ENCODE measurements around the gene ARL2BP. TPM values are rescaled to one million over a fixed set of nuclear protein-coding genes. Genes with fewer than 3 reads are reported as not detected.

The ARL2BP gene
- total RNA-seq, 1 donor from 2014 or later: 41.5 TPM

DNA sequence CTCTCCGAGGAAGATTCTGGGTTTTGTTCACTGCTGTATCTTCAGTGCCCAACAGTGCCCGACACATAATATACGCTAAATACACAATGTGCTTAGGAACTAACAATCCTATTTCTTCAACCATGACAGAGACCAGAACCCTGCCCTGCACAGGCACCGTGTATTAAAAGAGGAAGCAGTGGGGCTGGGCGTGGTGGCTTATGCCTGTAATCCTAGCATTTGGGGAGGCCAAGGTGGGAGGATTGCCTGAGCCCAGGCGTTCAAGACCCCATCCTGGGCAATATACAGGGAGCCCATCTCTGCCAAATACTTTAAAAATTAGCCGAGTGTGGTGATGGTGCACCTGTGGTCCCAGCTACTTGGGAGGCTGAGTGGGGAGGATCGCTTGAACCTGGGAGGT lies 19.3 kb downstream of the ARL2BP start:
- Histone ChIP-seq H3K79me2 (ENCODE audit: low read depth) (no peaks in the 10 kb centered on the region), H3K36me3 (no peaks in the 10 kb centered on the region), H3F3A (ENCODE audit: low read depth) (peaks cover 20% of the 10 kb centered on the region), H3K9me3 (ENCODE audit: low read depth) (no peaks in the 10 kb centered on the region), H4K20me1 (ENCODE audit: low read depth) (no peaks in the 10 kb centered on the region), H3K9ac (no peak overlapping the region), H3K27ac (no peak overlapping the region), H3K27me3 (no peaks in the 10 kb centered on the region), H2AFZ (replicated peaks) (no peak overlapping the region), H3K4me3 (no peak overlapping the region), H3K4me2 (no peak overlapping the region), H3K4me1 (peaks cover 26% of the 10 kb centered on the region)
- DNase-seq (ENCODE audit: low spot score): no peak
- H3K4me3 Mint-ChIP-seq: no peak overlapping the region
- H3K4me1 Mint-ChIP-seq: peaks cover 39% of the 10 kb centered on the region
- TF ChIP-seq EZH2 (IDR thresholded peaks at IDR 0.05) (no peak), EZH2phosphoT487 (IDR thresholded peaks at IDR 0.05) (no peak), CTCF (IDR thresholded peaks at IDR 0.05) (no peak)
- H3K36me3 Mint-ChIP-seq: no peaks in the 10 kb centered on the region
- H3K9me3 Mint-ChIP-seq: no peaks in the 10 kb centered on the region
- H3K27me3 Mint-ChIP-seq (ENCODE audit: insufficient read depth, low read depth): peaks cover 6% of the 10 kb centered on the region
- H3K27ac Mint-ChIP-seq: no peak overlapping the region

DNA sequence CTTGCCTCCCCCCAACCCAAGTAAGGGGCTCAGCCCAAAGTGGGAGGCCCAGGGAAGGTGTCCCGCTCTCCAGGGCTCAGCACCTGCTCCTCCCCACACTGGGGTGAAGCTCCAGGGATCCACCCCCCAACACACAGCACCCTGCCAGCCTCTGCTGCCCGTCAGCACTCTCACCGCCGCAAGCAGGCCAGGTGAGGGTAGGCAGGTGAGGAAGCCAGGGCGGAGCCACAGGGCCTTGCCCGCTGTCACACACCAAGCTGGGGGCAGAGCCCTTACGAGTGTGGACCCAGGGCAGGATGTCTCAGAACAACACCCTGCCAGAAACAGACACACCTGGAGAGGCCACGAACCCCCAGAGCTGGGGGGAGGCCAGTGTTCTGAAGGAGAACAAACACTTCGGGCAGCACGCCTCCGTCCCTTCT lies 19.9 kb downstream of the ARL2BP start:
- no peak for DNase-seq (ENCODE audit: low spot score)
- H3K9me3 ChIP-seq (ENCODE audit: low read depth): no peaks in the 10 kb centered on the region
- TF ChIP-seq EZH2 (IDR thresholded peaks at IDR 0.05) (no peak), EZH2phosphoT487 (IDR thresholded peaks at IDR 0.05) (no peak), CTCF (IDR thresholded peaks at IDR 0.05) (no peak)
- H3K36me3 ChIP-seq: no peaks in the 10 kb centered on the region
- H3K9ac ChIP-seq: no peak overlapping the region
- no peak overlapping the region for H3K4me3 Mint-ChIP-seq
- H3K27me3 Mint-ChIP-seq (ENCODE audit: insufficient read depth, low read depth): peaks cover 5% of the 10 kb centered on the region
- H3K4me1 Mint-ChIP-seq: peaks cover 34% of the 10 kb centered on the region
- no peaks in the 10 kb centered on the region for H3K9me3 Mint-ChIP-seq
- peaks cover 14% of the 10 kb centered on the region for H3F3A ChIP-seq (ENCODE audit: low read depth)
- no peak overlapping the region for H3K4me3 ChIP-seq
- no peak overlapping the region for H3K4me2 ChIP-seq
- H3K27ac ChIP-seq: no peak overlapping the region
- H3K4me1 ChIP-seq: peaks cover 26% of the 10 kb centered on the region
- H3K36me3 Mint-ChIP-seq: no peaks in the 10 kb centered on the region
- H3K27ac Mint-ChIP-seq: no peak overlapping the region
- H2AFZ ChIP-seq (replicated peaks): no peak overlapping the region
- no peaks in the 10 kb centered on the region for H3K79me2 ChIP-seq (ENCODE audit: low read depth)
- no peaks in the 10 kb centered on the region for H3K27me3 ChIP-seq
- no peaks in the 10 kb centered on the region for H4K20me1 ChIP-seq (ENCODE audit: low read depth)

- H3K79me2 ChIP-seq (ENCODE audit: low read depth): no peaks in the 10 kb centered on the region
- TF ChIP-seq EZH2phosphoT487 (IDR thresholded peaks at IDR 0.05) (no peak), EZH2 (IDR thresholded peaks at IDR 0.05) (no peak), CTCF (IDR thresholded peaks at IDR 0.05) (no peak)
- no peak overlapping the region for H3K27ac ChIP-seq
- no peaks in the 10 kb centered on the region for H3K9me3 ChIP-seq (ENCODE audit: low read depth)
- no peaks in the 10 kb centered on the region for H3K36me3 ChIP-seq
- no peak overlapping the region for H3K4me3 ChIP-seq
- peak; percentile 34 for DNase-seq (ENCODE audit: low spot score)
- H3K4me1 ChIP-seq: peaks cover 28% of the 10 kb centered on the region
- H3K4me2 ChIP-seq: no peak overlapping the region
- no peak overlapping the region for H3K9ac ChIP-seq
- Mint-ChIP-seq H3K27me3 (ENCODE audit: insufficient read depth, low read depth) (peaks cover 3% of the 10 kb centered on the region), H3K4me1 (peaks cover 29% of the 10 kb centered on the region), H3K4me3 (no peak overlapping the region), H3K36me3 (no peaks in the 10 kb centered on the region), H3K27ac (no peak overlapping the region), H3K9me3 (no peaks in the 10 kb centered on the region)
- H3K27me3 ChIP-seq: no peaks in the 10 kb centered on the region
- H4K20me1 ChIP-seq (ENCODE audit: low read depth): no peaks in the 10 kb centered on the region
- H2AFZ ChIP-seq (replicated peaks): peak overlapping the region; percentile 42
- peaks cover 8% of the 10 kb centered on the region for H3F3A ChIP-seq (ENCODE audit: low read depth)
Observed at GRCh38 chr16:57265850-57266530, 20.9 kb downstream of the ARL2BP start.
